Parathyroid adenoma (tissue), 2 donors: ENCODE results near the gene HPCAL1.

Experiments
- H2AFZ ChIP-seq: fragments of 300-600 bp; sonication (generic); one replicate; pipeline ENCODE4 v1.7.0; 2017; ENCODE audit warnings: antibody characterized with exemption, mild to moderate bottlenecking
- H3K27ac ChIP-seq: fragments of 300-600 bp; sonication (generic); one replicate; pipeline ENCODE4 v1.7.0; 2017
- H3K27me3 ChIP-seq: fragments of 300-600 bp; sonication (generic); one replicate; pipeline ENCODE4 v1.7.0; 2017; ENCODE audit warnings: low read length; ENCODE audit not compliant: control insufficient read depth, insufficient read depth
- H3K36me3 ChIP-seq: fragments of 300-600 bp; sonication (generic); one replicate; pipeline ENCODE4 v1.7.0; 2017; ENCODE audit warnings: low read length; ENCODE audit not compliant: control insufficient read depth, insufficient read depth
- H3K4me1 ChIP-seq: fragments of 300-600 bp; sonication (generic); one replicate; pipeline ENCODE4 v1.7.0; 2017; ENCODE audit warnings: control low read depth
- H3K4me2 ChIP-seq: fragments of 300-600 bp; sonication (generic); one replicate; pipeline ENCODE4 v1.7.0; 2017; ENCODE audit warnings: low read length
- H3K4me3 ChIP-seq: fragments of 300-600 bp; sonication (generic); one replicate; pipeline ENCODE4 v1.7.0; 2017; ENCODE audit warnings: low read depth, low read length
- H3K79me2 ChIP-seq: fragments of 300-600 bp; sonication (generic); one replicate; pipeline ENCODE4 v1.7.0; 2017; ENCODE audit warnings: control low read depth
- H3K9ac ChIP-seq: fragments of 300-600 bp; sonication (generic); one replicate; pipeline ENCODE4 v1.7.0; 2017; ENCODE audit warnings: mild to moderate bottlenecking
- H3K9me3 ChIP-seq: fragments of 300-600 bp; sonication (generic); one replicate; pipeline ENCODE4 v1.7.0; 2017; ENCODE audit warnings: low read length; ENCODE audit not compliant: control insufficient read depth
- CTCF ChIP-seq: fragments of 300-600 bp; sonication (generic); IDR thresholded peaks from one replicate; pipeline ENCODE4 v1.7.0; 2017; ENCODE audit warnings: antibody characterized with exemption, mild to moderate bottlenecking
- donor health status: primary hyperparathyroidism.

Gene HPCAL1

GRCh38 chr2:10365412-10365811 is 62.7 kb downstream of the HPCAL1 start:
- H3K27me3 ChIP-seq = no peaks in the 10 kb centered on the region
- no peak for TF ChIP-seq CTCF
- no peak overlapping the region for H3K27ac ChIP-seq
- no peak overlapping the region for H3K9ac ChIP-seq
- no peak overlapping the region for H2AFZ ChIP-seq
- H3K4me2 ChIP-seq = no peak overlapping the region
- no peaks in the 10 kb centered on the region for H3K4me1 ChIP-seq
- H3K79me2 ChIP-seq = peaks cover 9% of the 10 kb centered on the region
- H3K9me3 ChIP-seq = no peaks in the 10 kb centered on the region
- no peaks in the 10 kb centered on the region for H3K36me3 ChIP-seq
- no peak overlapping the region for H3K4me3 ChIP-seq

GRCh38 chr2:10366601-10367270 is 64.0 kb downstream of the HPCAL1 start:
- H3K9ac ChIP-seq = no peak overlapping the region
- H3K4me1 ChIP-seq = no peaks in the 10 kb centered on the region
- no peak overlapping the region for H2AFZ ChIP-seq
- H3K4me3 ChIP-seq = no peak overlapping the region
- H3K79me2 ChIP-seq = peaks cover 9% of the 10 kb centered on the region
- no peak overlapping the region for H3K4me2 ChIP-seq
- H3K27ac ChIP-seq = no peak overlapping the region
- no peaks in the 10 kb centered on the region for H3K36me3 ChIP-seq
- no peaks in the 10 kb centered on the region for H3K27me3 ChIP-seq
- TF ChIP-seq CTCF = no peak
- no peaks in the 10 kb centered on the region for H3K9me3 ChIP-seq

GRCh38 chr2:10367472-10368439 is 65.1 kb downstream of the HPCAL1 start:
- Histone ChIP-seq H3K4me2 (no peak overlapping the region), H3K79me2 (peaks cover 6% of the 10 kb centered on the region), H3K36me3 (no peaks in the 10 kb centered on the region), H3K9ac (no peak overlapping the region), H3K27me3 (no peaks in the 10 kb centered on the region), H3K27ac (no peak overlapping the region), H3K9me3 (no peaks in the 10 kb centered on the region), H3K4me3 (no peak overlapping the region), H2AFZ (no peak overlapping the region), H3K4me1 (no peaks in the 10 kb centered on the region)
- TF ChIP-seq CTCF = no peak

- TF ChIP-seq CTCF = no peak
- Histone ChIP-seq H3K27me3 (no peaks in the 10 kb centered on the region), H3K4me1 (no peaks in the 10 kb centered on the region), H3K9ac (no peak overlapping the region), H2AFZ (no peak overlapping the region), H3K4me2 (no peak overlapping the region), H3K9me3 (no peaks in the 10 kb centered on the region), H3K4me3 (no peak overlapping the region), H3K27ac (no peak overlapping the region), H3K79me2 (peaks cover under 1% of the 10 kb centered on the region), H3K36me3 (no peaks in the 10 kb centered on the region)
These were observed 66.0 kb downstream of the HPCAL1 start for GRCh38 chr2:10368491-10369231.
